ENCODE results near the gene BCAR3.
"Not testable (repeated sequence)": the region's sequence is repeated elsewhere in the genome, so short reads cannot be mapped to it uniquely, and the experiment has no call there.

The BCAR3 gene

DNA sequence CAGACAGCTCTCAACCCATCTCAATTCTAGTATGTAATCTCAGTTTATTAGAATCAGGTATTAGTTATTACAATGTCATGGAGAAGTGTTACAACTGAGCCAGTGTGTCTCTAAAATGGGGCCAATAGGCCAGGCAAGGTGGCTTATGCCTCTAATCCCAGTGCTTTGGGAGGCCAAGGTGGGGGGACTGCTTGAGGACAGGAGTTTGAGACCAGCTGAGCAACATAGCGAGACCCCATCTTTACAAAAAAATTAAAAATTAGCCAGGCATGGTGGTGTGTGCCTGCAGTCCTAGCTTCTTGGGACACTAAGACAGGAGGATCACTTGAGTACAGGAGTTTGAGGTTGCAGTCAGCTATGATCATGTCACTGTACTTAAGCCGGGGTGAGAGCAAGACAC is 104.9 kb downstream of the BCAR3 start:
- no peak for DNase-seq (ENCODE audit: low spot score)

DNA sequence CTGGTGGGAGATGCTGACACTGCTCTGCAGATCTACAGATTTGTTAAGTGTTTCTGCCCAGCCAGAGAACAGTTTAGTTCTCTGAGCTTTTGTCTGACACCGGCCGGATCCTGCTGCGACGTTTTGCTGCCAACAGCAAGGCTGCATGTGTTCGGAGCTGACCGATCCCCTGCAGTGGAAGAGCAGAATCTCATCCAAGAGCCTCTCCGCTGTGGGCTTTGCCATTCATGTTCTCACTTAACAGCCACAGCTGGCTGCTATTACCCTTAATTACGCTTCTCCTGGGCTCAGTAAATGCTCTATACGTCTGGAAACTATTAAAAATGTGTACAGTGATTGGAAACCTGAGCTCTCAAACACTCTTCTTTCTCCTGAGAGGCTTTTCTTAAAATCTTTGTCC is 105.3 kb downstream of the BCAR3 start:
- no peak for DNase-seq (ENCODE audit: low spot score)

DNA sequence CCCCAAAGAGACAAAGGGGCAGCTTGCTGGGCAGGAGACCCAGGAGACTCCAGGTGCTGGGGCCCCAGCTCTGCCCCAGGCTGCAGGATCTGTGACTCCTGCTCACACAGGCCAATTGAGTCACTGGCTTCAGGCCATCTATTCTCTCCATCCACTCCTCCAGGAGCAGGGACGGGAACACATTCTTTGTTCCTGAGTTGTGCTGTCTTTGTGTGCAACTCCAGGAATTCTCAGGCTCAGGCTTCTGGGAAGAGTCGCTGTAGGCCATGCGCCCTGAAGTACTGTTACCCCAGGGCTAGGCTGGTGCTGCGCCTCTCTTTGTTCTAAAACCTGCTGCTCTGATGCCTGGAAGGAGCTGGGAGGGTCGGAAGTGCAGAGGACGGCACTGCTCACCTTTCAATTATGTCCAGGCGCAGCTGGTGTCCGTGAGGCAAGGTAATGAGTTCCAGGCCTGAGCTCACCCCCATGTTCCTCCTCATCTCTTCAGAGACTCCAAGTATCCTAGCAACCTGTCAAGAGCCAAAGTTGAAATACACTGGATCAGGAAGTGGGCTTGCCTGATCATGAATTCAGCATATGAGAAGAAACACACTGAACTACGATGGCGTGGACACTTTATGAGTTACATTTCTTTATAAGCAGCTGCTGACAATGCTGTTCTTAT is 105.9 kb downstream of the BCAR3 start:
- no peak for DNase-seq (ENCODE audit: low spot score)

DNA sequence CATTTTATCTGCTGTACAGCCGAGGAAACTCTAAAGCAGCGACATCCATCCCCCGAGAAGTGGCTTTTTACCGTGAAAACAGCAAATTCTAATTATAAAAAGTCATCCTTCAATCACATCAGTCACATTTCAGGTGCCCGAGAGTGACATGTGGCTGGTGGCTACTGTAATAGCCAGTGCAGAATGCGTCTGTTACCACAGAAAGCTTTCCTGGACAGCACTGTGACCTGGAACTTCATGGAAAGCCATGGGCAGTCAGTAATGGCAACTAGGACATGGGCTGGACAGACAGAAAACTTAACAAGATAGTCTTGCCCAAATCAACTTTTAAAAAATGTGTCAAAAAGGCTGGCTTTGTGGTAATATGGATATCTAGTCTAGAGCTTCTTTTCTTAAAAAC is 106.6 kb downstream of the BCAR3 start:
- DNase-seq (ENCODE audit: low spot score), result no peak

DNA sequence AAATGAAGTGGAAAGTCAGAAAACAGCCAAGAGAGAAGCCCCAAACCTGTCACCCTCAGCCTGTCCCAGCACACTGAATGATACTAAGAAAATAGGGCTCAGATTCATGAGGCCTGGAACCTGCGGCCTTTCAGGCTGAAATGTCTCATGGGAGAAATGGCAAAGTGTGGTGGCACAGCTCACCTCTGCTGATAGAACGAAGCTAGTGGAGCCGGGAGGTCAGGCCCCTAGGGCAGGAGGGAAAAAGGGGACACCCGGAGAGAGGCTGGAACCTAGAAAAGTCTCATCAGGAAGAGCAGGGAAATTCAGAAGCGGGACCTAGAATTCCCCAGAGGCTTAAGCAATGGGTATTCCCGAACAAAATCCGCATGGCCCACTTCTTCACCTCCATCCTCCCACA is 107.1 kb downstream of the BCAR3 start:
- DNase-seq (ENCODE audit: low spot score), result no peak

DNA sequence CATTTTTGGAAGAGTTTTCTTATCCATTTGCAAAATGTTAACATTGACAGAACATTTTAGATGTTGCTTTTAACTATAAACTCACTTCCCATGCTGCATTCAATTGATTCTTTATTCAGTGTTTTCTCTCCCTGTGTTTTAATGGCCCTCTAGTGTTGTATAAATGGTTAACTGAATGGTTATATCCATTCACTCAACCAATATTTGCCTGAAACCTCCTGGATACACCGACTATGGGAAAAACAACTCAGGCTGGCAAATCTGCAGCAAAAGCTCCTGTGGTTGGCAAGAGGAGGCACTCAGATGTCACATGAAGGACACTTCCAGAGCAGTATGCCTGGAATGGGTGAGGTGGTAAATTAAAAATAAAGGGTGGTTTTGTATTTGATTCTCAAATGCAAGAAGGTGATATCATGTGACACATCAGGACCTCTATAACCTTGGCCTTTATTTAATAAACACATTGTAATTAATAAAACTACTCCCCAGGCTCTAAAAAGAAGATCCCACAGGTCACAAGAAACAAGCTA is 107.6 kb downstream of the BCAR3 start:
- no peak for DNase-seq (ENCODE audit: low spot score)

DNA sequence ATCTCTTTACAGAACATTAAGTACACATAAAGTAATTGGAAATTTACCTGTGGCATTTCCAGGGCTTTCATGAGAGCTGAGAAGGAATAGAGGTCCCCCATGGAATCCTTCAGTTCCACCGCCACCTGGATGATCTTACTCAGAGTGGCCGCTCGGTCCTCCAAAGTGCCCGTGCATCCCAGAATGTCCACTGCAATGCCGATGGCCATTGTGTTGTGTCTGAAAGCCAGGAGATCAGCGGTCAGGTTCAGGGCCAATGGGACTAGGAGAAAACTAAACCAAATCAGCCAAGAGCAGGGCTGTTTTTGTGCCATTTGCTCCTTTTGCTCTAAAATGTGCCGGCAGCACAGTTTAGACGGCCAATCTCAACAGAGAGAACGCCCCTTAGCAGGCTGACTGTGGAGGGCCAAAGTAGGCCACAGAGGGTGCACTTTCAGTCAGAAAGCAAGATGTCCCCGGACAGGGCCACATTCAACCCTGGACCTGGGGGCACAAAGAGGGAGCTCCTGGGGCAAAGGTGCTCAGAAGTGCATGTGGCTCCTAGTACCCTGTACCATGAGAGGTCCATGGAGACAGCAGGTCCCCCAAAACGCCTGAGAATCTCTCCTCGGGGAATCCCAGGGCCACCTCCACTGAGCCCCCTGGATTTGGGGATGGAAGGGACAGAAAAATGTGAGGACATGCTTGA is 109.9 kb downstream of the BCAR3 start:
- no peak for DNase-seq (ENCODE audit: low spot score)

DNA sequence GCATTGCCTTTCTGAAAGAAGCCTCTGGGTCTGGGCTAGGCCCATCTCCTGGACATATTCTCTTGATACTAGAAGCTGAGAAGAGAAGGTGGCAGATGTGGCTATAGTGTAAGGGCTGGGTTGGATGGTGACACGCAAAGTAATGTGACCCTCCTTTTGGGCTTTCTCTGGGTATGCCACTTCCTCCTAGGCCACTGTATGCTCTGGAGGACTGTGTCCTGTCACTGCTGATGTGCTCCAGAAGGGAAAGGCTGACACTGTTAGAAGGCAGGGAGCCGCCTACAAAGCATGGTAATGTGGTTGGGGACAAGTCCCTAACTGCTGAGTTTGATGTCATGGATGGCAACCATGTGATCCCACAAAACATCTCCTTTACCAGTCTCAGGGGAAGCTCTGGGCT is 112.1 kb downstream of the BCAR3 start:
- no peak for DNase-seq (ENCODE audit: low spot score)

DNA sequence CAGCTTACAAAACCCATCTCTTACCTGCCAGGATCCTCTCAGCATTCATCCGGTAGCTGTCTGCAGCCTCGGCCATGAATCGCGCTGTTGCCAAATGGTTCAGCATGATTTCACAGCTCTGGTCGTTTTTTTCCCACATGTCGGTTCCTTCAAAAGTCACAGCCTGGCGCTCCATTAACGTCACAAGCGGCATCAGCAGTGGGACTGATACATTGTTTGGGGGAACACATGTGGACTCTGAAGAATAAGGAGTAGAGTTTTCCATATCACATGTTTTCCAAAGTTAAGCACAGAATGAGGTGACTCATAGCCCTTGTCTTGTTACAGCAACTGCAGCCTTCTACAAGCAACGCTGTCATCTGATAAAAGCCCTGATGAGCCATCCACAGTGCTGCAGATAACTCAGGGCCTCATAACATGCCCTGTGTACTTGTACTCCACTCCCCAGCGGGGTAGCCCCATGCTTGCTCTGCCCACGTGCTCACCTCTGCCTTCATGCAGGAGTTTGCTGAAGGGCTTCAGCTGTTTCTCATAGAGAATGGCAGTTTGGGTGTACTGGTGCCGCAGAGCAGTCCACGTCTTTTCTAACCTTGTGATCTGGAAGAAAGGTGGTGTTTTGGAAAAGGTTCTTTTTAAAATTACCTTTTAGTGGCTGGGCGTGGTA is 114.2 kb downstream of the BCAR3 start:
- DNase-seq (ENCODE audit: low spot score), result no peak

DNA sequence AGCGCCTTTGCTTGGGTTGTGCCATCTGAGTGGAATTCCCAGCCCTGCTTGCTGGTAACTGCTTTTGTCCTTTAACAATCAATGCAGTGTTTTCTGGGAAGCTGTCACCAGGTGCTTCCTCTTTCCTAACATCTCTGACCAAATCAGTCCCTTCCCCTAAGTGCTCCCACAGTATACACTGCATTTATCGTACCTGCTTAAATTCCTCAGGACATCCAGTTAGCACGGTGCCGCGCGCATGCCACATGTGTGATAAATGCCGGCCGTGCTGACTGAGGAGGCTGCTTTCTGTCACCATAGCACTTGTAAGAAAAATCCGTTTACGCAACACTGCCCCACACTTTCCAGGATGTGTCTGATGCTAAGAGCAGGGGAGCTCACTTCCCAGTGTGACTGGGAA is 115.4 kb downstream of the BCAR3 start:
- DNase-seq (ENCODE audit: low spot score), result no peak

DNA sequence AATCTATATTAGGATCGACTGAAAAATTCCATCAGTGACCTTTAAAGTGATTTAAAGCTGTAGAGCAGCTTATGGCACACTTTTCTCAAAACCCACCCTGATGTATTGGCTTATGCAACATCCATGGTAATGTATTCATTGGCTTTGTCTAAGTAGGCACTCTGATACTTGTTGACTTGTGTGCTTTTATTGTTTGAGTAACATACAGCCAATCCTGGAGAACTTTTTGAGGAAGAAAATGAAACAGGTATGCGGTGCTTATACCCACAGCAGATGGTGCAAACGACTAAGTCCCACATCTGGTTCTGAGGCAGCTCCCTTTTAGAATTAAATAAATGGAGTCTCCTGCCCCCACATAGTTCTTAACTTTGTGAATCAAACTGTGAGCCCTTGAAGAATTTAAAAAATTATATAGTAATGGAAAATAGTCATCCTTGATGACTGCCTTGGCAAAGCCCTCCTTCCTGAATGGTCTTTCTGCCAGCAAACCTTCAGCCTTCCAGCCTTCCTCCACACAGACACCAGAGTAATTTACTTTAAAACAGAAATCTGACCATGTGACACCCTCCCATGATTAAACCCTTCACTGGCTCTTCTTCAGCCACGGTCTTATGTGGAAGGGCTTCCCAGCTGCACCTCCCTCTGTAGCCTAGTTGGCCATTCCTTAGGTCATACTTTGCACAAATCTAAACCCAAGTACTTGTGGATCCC is 116.0 kb downstream of the BCAR3 start:
- DNase-seq (ENCODE audit: low spot score), result no peak

DNA sequence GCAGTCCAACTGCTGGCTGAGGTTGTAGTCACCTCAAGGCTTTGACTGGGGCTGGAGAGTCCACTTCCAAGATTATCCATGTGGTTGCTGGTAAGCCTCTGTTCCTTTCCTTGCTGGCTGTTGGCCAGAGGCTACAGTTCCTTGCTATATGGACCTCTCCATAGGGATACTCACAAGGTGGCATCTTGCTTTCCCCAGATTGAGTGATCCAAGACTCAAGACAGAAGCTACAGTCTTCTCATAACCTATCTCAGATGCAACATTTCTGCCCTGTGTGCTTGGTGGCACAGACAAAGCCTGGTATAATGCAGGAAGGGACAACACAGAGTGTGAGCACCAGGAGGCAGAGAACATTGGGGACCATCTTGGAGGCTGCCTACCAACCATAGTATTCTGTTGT is 121.9 kb downstream of the BCAR3 start:
- no peak for DNase-seq (ENCODE audit: low spot score)

DNA sequence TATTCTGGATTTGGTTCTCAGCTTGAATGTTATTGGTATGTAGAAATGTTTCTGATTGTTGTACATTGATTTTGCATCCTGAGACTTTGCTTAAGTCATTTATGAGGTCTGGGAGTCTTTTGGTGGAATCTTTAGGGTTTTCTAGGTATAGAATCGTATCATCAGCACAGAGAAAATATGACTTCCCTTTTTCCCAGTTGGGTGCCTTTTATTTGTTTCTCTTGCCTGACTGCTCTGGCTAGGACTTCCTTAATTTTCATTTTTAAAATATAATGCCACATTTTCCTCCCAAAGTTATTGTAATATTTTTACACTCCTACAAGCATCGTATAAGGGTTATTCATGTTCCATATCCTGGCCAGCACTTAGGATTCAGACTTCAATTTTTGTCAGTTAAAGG is 122.6 kb downstream of the BCAR3 start:
- DNase-seq (ENCODE audit: low spot score), result no peak

DNA sequence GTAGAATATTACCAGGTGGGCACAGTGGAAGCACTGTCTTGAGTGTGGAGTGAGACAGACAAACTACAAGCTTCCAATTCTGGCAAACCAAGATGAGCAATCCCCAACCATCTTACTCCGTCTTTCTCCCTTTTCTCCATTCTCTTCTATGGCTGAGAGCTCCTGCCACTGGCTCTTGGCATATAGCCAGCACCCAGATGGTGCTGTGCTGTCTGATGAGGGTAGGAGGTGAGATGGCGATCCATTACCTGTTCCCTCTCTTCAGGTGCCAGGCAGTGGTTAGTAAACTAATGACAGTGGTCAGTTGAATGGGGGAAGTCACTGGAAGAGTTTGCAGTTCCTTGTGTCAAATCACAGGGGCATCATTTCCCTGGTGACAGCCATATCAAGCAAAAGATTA is 125.3 kb downstream of the BCAR3 start:
- DNase-seq (ENCODE audit: low spot score), result no peak

DNA sequence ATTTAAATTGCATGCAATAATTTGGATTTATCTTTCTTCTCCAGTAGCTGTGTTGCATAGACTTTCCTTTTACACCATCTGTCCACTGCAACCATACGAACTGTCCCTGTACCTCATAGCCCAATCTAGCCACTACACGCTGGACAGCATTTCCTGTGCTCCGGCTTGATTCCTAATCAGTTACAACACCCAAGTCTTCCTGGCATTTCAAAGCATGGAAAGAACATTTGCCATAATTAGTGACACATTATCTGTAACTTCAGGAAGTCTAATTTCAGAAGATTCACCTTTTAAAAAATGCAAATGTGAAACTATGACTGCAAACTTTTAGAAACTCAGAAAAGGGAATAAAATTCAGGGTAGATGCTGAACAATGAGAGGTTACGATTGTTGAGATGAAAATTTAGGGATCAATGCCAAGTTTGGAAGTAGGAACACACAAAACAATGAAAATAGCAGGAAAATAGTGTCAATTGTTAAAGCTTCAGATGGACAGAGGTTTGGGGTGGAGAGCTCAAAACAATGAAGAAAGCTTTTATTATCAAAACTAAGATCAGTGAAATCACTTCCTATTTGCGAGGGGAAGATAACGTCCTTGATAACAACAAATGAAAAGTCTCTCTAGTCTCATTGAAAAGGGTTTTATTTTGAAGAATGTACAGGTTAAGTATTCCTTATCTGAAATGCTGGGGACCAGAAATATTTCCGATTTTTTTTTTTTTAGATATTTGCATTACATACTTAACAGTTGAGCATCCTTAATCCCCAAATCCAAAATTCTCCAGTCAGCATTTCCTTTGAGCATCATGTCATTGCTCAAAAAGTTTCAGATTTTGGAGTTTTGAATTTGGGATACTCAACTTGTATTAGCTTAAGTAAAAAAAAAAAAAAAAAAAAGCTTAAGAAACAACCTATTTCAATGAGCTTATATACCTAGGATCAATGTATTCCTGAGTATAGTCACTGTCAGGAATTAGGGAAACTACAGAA is 126.5 kb downstream of the BCAR3 start:
- no peak for DNase-seq (ENCODE audit: low spot score)

DNA sequence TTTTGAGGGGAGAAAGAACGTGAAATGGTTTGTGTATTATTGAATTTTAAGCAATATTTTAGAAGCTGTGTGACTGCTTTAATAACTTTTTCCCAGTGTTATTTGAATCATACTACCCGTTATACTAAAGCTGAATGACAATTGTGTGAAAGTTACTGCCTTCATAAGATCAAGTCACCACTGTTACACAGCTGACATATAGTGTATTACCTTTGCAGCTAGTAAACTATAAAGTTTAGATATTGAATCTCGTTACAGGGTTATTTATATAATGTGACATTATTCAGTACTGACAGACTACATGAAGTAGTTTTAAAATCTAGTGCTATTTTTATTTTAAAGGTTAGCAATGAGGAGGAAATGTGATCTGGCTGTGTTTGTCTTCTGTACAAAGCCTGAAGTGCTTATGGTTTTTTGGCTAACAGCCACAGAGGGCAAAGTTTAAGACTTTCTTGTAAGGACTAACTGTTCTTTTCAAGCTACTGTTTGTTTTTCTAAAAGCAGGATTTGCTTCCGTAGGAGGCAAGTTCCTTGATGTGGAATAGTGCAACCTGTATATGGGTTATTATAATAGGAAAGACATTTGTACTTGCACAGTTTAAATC is 127.6 kb downstream of the BCAR3 start:
- not testable (repeated sequence) for DNase-seq (ENCODE audit: low spot score)

DNA sequence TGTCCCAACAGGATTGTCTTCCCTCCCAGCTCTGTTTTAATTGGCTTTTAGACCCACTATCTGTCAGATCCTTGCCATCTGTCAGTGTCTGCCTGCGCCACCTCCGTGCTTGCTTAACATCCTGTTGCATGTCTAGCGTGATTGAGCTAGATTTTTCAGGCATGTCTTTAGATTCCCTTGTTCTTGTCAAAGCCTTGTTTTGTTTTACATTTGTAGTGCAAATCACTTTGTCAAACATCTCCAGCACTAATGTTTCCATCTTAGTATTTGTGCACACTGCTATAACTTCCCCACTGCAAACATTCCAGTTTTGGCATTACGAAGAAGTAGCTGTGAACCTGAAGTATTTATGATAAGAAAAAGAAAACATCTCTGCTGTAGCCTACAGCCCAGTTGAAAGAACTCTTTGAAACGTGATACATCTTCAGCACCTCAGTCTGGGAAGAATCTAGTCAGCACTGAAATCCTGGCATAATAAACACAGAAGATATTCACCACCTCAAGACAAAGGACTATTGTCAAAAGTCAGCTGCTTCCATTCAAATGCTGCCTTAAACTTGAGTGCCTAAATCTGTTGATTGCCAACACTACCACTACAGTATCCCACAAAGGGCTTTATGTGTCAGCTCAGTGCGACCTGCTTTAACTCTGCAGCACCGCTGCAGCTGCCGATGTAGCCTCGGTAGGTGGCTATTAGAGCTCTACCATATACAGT is 128.7 kb downstream of the BCAR3 start:
- DNase-seq (ENCODE audit: low spot score), result no peak

DNA sequence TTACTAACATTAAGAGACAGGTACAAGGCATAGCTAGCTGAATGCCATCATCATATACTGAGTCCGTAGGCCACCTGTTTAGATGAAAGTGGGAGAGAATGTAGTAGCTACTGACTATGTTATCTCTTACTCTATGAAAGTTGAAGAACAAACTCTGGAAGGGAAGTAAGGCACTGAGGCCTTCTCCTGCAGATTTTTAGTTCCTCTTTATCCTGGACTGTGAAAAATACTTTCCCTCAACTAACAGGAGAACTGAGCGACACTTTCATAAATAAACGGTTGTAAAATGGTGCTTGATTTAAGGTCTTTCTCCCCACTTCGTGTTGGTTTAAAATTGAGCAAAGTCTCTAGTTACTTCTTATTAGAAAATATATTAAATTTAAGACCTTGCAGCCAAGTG is 131.8 kb downstream of the BCAR3 start:
- no peak for DNase-seq (ENCODE audit: low spot score)

DNA sequence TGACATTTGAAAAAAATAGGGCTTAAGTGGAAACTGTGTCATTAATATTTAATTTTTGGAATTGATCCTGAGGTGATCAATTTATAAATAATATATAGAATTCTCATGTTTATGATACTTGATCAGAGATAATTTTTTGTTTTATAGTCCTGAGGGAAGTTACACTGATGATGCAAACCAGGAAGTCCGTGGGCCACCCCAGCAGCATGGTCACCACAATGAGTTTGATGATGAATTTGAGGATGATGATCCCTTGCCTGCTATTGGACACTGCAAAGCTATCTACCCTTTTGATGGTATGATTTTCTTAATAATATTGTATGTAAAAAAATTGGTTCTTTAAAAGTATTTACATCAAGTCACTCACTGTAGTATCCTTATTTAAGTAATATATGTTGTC is 132.5 kb downstream of the BCAR3 start:
- no peak for DNase-seq (ENCODE audit: low spot score)

DNA sequence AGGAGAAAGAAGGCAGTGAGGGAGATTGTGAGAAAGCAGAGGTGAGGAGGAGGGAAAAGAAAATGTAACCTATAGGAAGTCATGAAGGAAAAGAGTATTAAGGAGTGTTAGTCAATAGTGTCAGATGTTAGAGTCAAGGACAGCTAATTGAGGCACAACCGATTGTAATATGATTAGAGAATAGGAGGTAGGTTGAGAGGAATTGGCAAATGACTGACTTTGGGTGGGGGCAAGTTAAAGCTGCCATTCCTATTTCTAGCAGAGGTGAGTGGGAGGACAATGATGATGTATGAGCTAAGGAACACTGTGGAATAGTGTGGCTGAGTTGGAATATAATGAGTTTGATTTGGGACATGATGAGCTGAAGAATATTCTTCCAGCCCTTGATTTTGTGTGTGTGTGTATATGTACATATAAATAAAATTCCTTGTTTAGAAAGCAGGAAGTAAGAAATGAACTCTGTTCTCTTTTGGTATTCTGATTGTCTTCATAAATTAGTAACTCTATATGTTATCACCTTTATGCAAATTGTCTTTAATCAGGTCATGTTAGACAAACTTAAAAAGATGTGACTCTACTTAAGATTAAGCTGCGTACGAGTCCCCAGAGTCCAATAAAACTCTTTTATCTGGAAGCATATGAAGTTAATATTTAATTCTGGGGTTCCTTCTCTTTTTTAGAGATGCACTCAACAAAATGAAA is 135.3 kb downstream of the BCAR3 start:
- no peak for DNase-seq (ENCODE audit: low spot score)
